Measurements from ENCODE around the gene ANKRD28. TPM values are rescaled to one million over a fixed set of nuclear protein-coding genes. Genes with fewer than 3 reads are reported as not detected.

Gene ANKRD28
- total and polyA plus RNA-seq, 2 of the 8 experiments (the other 6 are each of a cell fraction or from before 2014, with no cell fraction given) = 39.1 to 61.7 TPM

- no peaks in the 10 kb centered on the region for H3K36me3 ChIP-seq (ENCODE audit: control insufficient read depth in 2 of 4, insufficient read depth in 4 of 4, low read length in 3 of 4)
- no peak overlapping the region for H2AFZ ChIP-seq (ENCODE audit: low read length)
- CTCF ChIA-PET (ENCODE audit: partially characterized antibody) = interaction anchor here (0.6 to 1.6 kb wide), 4 partner anchors 11 to 392 kb away, joined by 3 to 8 read pairs (median 3); partner anchors contain the start of gene ANKRD28
- DNase-seq (ENCODE audit: low read depth in 1 of 2, low spot score in 2 of 2) (no peak), FAIRE-seq (no peak)
- no peak overlapping the region for H2BK15ac ChIP-seq (ENCODE audit: low read length)
- H3K18ac ChIP-seq (ENCODE audit: extremely low read depth, low read length) = no peak overlapping the region
- no peak overlapping the region for H3K9ac ChIP-seq (replicated peaks in 1 of 4; ENCODE audit: extremely low read depth in 1 of 4, low read depth in 3 of 4, low read length in 3 of 4)
- H3K23ac ChIP-seq (ENCODE audit: insufficient read length) = no peak overlapping the region
- H4K8ac ChIP-seq (ENCODE audit: extremely low read depth, insufficient read depth, low read length) = no peak overlapping the region
- H3K4ac ChIP-seq (replicated peaks; ENCODE audit: insufficient read length, low read depth, low read length) = no peak overlapping the region
- no peak overlapping the region for H2BK12ac ChIP-seq (ENCODE audit: low read depth, low read length)
- no peaks in the 10 kb centered on the region for H3K27me3 ChIP-seq (replicated peaks in 1 of 4; ENCODE audit: control insufficient read depth in 3 of 4, extremely low read depth in 1 of 4, insufficient read depth in 3 of 4, low read length in 3 of 4)
- H2BK120ac ChIP-seq (replicated peaks; ENCODE audit: low read depth, low read length) = no peak overlapping the region
- peaks cover 0 to 58% of the 10 kb centered on the region in 2 experiments; a peak in 2 of 4 replicates for H3K79me2 ChIP-seq (ENCODE audit: control insufficient read depth in 1 of 2, insufficient read depth in 2 of 2, low read length in 2 of 2)
- no peaks in the 10 kb centered on the region for H4K20me1 ChIP-seq (replicated peaks in 1 of 2; ENCODE audit: control insufficient read depth in 1 of 2, insufficient read depth in 2 of 2, low read length in 2 of 2)
- no peak overlapping the region for H2BK20ac ChIP-seq (ENCODE audit: low read length)
- no peak overlapping the region for H3K4me3 ChIP-seq (ENCODE audit: extremely low read depth in 1 of 4, insufficient read depth in 2 of 4, low read depth in 3 of 4, low read length in 4 of 4)
- peaks cover 0 to 4% (median 1%) of the 10 kb centered on the region in 4 experiments; a peak in 2 of 7 replicates for H3K4me1 ChIP-seq (replicated peaks in 1 of 4; ENCODE audit: control insufficient read depth in 3 of 4, insufficient read depth in 4 of 4, low read length in 3 of 4)
- TF ChIP-seq NANOG (IDR thresholded peaks at IDR 0.05; ENCODE audit: insufficient read depth, low read depth, low read length, poor library complexity, severe bottlenecking) = no peak
- TF ChIP-seq TAF1 (IDR thresholded peaks at IDR 0.05; ENCODE audit: low read depth, low read length) = no peak
- no peak for TF ChIP-seq JUND (IDR thresholded peaks at IDR 0.05; ENCODE audit: low read length)
- POLR2A ChIA-PET (ENCODE audit: partially characterized antibody) = interaction anchor here (2.4 kb wide), 1 partner anchor 12 kb away, joined by 7 read pairs; the partner anchor contains the start of gene ANKRD28
- no peaks in the 10 kb centered on the region for H3K79me1 ChIP-seq (ENCODE audit: low read depth, low read length)
- H3K9me3 ChIP-seq (ENCODE audit: insufficient read depth in 2 of 2, low read depth in 1 of 2, low read length in 1 of 2) = no peaks in the 10 kb centered on the region
- no peak overlapping the region for H3K4me2 ChIP-seq (ENCODE audit: insufficient read depth in 1 of 2, low read depth in 2 of 2, low read length in 2 of 2)
- no peak overlapping the region for H2BK5ac ChIP-seq (ENCODE audit: low read depth, low read length)
- no peak overlapping the region for H3K27ac ChIP-seq (ENCODE audit: low read depth, low read length)
- no peak overlapping the region for H4K91ac ChIP-seq (replicated peaks; ENCODE audit: insufficient read length, low read length)
- no peak overlapping the region for H3K14ac ChIP-seq (ENCODE audit: insufficient read length)
- H3K56ac ChIP-seq (replicated peaks; ENCODE audit: insufficient read length, low read depth, low read length) = no peak overlapping the region
- 76% methylated on average over 2 of the region's 2 CpGs; no CpG with 5 or more reads in 1 of the 2 experiments for WGBS, 2 experiments (ENCODE audit: extremely low coverage in 1 of 2, insufficient coverage in 1 of 2, insufficient read length in 1 of 2, insufficient replicate concordance in 2 of 2, low coverage in 1 of 2, low lambda C conversion rate in 2 of 2, missing lambda C conversion rate in 1 of 2)
- H2AK5ac ChIP-seq (ENCODE audit: low read depth, low read length) = no peak overlapping the region
- no peak overlapping the region for H4K5ac ChIP-seq (ENCODE audit: insufficient read length, low read depth, low read length)
- no peaks in the 10 kb centered on the region for H3K23me2 ChIP-seq (ENCODE audit: low read depth, low read length)
Observed at GRCh38 chr3:15808679-15809310, 11.0 kb upstream of the ANKRD28 start.
